GM20000 (cell line): Measurements from ENCODE around the gene HAGHL.
"Not testable (repeated sequence)": the region's sequence is repeated elsewhere in the genome, so short reads cannot be mapped to it uniquely, and the experiment has no call there.

Experiments used
- DNase-seq: peaks from one replicate; pipeline ENCODE4 v3.0.0; 2012; ENCODE audit warnings: low spot score
- CTCF ChIP-seq: IDR thresholded peaks from 2 replicates; pipeline ENCODE4 v1.5.1; 2012; ENCODE audit warnings: mild to moderate bottlenecking, control low read depth; ENCODE audit errors: extremely low read depth, missing control alignments

Gene HAGHL

GRCh38 chr16:772959-773358, 46.1 kb downstream of the HAGHL start:
- no peak for TF ChIP-seq CTCF
- no peak for DNase-seq

GRCh38 chr16:774086-775001, 47.4 kb downstream of the HAGHL start:
- no peak for DNase-seq
- no peak for TF ChIP-seq CTCF

DNA sequence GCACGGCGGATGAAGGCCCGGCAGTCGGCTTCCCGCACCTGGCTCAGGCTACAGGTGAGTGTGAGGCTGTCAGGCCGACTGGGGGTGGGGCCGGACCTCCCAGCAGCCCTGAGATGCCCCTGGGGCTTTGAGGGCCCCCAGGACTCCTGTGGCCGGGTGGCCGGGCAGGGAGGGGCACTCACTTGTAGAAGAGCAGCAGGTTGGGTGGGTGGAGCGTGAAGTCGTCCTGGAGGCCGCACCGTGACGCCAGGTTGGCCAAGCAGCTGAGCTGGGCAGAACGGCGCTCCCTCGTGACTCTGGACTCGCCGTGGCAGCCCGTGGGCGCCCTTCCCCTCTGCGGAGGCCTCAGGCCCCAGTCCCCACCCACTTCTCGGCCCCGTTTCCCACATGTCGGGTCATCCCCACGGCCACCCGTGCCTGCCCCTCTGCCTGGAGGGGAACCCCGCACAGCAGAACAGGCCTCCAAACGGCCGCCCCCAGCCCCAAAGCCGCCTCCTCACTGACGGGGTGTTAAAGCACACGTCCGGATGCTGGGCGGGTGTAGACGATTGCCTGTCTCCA, 48.4 kb downstream of the HAGHL start:
- TF ChIP-seq CTCF = no peak

GRCh38 chr16:776298-776697, 49.4 kb downstream of the HAGHL start:
- DNase-seq = not testable (repeated sequence)

More for the DNA sequence above, 48.4 kb downstream of the HAGHL start:
- DNase-seq = no peak

DNA sequence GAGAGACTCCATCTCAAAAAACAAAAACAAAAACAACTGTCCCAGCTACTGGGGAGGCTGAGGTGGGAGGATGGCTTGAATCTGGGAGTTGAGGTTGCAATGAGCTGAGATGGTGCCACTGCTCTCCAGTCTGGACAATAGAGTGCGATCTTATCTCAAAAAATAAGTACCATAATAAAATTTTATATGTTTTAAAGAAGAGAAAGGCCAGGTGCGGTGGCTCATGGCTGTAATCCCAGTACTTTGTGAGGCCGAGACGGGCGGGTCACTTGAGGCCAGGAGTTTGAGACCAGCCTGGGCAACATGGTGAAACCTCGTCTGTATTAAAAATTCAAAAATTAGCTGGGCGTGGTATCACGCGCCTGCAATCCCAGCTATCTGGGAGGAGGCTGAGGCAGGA, 49.9 kb downstream of the HAGHL start:
- TF ChIP-seq CTCF = no peak
- DNase-seq = no peak

- no peak for DNase-seq
- no peak for TF ChIP-seq CTCF
Measured at GRCh38 chr16:777826-778225, 50.9 kb downstream of the HAGHL start.

DNA sequence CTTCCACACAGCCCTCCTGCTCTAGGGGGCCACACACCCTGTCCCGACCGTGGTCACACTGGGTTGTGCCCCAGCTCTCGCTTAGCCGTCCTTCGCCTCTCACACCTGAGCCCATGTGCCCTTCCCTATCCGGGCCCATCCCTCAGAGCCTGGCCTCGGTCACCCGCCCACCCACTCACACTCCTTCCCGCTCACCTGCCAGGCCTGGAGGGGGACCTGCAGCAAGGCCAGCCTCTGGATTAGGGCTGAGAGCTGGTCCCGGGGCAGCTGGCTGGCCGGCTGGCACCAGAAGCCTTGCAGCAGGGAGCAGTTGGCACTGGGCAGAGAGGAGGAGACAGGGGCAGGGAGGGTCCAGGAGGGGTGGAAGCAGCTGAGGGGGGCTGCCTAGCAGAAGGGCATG, 51.5 kb downstream of the HAGHL start:
- TF ChIP-seq CTCF = no peak
- no peak for DNase-seq
